ENCODE data around the gene TMEM150A. TPM values are rescaled to one million over a fixed set of nuclear protein-coding genes. Genes with fewer than 3 reads are reported as not detected.

TMEM150A gene
- total and polyA plus RNA-seq, 2 of the 13 experiments (the other 11 are each of a cell fraction or from before 2014, with no cell fraction given), result 30.1 to 70.4 TPM

DNA sequence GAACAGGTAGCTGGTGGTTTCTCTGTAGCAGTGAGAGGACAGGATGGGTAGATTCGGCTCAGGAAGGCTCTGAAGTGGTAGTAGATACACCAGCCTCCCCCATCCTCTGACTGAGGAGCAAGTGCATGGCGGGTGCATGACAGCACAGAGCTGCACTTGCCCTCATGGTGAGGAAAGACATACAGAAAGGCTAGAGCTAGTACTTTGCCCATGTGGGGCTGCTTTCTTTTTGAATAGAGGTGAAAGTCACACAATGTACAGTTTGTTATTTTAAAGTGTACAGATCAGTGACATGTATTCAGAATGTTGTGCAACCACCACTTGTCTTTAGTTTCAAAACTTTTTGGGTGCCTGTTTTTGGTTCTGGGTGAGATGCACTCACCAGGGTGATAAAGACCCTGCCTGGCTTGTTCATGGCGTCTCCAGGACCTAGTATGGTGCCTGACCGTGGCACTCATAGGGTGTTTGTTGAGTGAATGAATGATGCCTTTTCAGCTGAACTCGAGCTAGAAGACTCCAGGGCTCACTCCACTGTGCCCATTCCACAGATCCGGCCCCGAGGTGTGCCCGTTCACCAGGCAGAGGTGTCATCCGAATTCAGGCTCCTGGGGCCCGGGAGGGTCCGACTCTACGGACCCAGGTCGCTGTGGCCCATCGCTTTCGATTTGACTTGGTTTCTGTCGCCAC lies 18.7 kb downstream of the TMEM150A start (continued):
- TF ChIP-seq, protein P1, sequence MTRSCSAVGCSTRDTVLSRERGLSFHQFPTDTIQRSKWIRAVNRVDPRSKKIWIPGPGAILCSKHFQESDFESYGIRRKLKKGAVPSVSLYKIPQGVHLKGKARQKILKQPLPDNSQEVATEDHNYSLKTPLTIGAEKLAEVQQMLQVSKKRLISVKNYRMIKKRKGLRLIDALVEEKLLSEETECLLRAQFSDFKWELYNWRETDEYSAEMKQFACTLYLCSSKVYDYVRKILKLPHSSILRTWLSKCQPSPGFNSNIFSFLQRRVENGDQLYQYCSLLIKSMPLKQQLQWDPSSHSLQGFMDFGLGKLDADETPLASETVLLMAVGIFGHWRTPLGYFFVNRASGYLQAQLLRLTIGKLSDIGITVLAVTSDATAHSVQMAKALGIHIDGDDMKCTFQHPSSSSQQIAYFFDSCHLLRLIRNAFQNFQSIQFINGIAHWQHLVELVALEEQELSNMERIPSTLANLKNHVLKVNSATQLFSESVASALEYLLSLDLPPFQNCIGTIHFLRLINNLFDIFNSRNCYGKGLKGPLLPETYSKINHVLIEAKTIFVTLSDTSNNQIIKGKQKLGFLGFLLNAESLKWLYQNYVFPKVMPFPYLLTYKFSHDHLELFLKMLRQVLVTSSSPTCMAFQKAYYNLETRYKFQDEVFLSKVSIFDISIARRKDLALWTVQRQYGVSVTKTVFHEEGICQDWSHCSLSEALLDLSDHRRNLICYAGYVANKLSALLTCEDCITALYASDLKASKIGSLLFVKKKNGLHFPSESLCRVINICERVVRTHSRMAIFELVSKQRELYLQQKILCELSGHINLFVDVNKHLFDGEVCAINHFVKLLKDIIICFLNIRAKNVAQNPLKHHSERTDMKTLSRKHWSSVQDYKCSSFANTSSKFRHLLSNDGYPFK (CRISPR knock-in tag; IDR thresholded peaks at IDR 0.05; ENCODE audit: borderline replicate concordance), result no peak
- TF ChIP-seq ZNF790 (CRISPR knock-in tag; IDR thresholded peaks at IDR 0.05; ENCODE audit: borderline replicate concordance) (no peak), ZFX (CRISPR knock-in tag; IDR thresholded peaks at IDR 0.05; ENCODE audit: low read depth) (no peak), FOXJ3 (CRISPR knock-in tag; IDR thresholded peaks at IDR 0.05; ENCODE audit: borderline replicate concordance) (0 out of 2 replicates have a peak, but pooled peaks have one; percentile 32), MTF2 (CRISPR knock-in tag; IDR thresholded peaks at IDR 0.05; ENCODE audit: borderline replicate concordance) (no peak), ZNF552 (CRISPR knock-in tag; IDR thresholded peaks at IDR 0.05; ENCODE audit: borderline replicate concordance) (no peak), SAP130 (CRISPR knock-in tag; IDR thresholded peaks at IDR 0.05; ENCODE audit: low read depth) (peak; percentile 76), ZNF839 (CRISPR knock-in tag; IDR thresholded peaks at IDR 0.05; ENCODE audit: borderline replicate concordance) (no peak), KLF11 (CRISPR knock-in tag; IDR thresholded peaks at IDR 0.05) (no peak), ZNF143 (CRISPR knock-in tag; IDR thresholded peaks at IDR 0.05) (peak; percentile 52; the same call in 1 of the 2 replicates), RFX5 (IDR thresholded peaks at IDR 0.05; ENCODE audit: low read depth, low read length) (no peak), ZNF451 (CRISPR knock-in tag; IDR thresholded peaks at IDR 0.05) (no peak), CBFB (CRISPR knock-in tag; IDR thresholded peaks at IDR 0.05) (no peak), RARA (CRISPR knock-in tag; IDR thresholded peaks at IDR 0.05) (0 out of 2 replicates have a peak, but pooled peaks have one; percentile 8), HNF4G (IDR thresholded peaks at IDR 0.05; ENCODE audit: borderline replicate concordance, low read depth, low read length) (peak; percentile 36; the same call in 1 of the 2 replicates), HNF4G (CRISPR knock-in tag; IDR thresholded peaks at IDR 0.05; ENCODE audit: borderline replicate concordance, low read depth) (no peak), ZNF768 (CRISPR knock-in tag; IDR thresholded peaks at IDR 0.05) (no peak)
- TF ChIP-seq, protein P2, sequence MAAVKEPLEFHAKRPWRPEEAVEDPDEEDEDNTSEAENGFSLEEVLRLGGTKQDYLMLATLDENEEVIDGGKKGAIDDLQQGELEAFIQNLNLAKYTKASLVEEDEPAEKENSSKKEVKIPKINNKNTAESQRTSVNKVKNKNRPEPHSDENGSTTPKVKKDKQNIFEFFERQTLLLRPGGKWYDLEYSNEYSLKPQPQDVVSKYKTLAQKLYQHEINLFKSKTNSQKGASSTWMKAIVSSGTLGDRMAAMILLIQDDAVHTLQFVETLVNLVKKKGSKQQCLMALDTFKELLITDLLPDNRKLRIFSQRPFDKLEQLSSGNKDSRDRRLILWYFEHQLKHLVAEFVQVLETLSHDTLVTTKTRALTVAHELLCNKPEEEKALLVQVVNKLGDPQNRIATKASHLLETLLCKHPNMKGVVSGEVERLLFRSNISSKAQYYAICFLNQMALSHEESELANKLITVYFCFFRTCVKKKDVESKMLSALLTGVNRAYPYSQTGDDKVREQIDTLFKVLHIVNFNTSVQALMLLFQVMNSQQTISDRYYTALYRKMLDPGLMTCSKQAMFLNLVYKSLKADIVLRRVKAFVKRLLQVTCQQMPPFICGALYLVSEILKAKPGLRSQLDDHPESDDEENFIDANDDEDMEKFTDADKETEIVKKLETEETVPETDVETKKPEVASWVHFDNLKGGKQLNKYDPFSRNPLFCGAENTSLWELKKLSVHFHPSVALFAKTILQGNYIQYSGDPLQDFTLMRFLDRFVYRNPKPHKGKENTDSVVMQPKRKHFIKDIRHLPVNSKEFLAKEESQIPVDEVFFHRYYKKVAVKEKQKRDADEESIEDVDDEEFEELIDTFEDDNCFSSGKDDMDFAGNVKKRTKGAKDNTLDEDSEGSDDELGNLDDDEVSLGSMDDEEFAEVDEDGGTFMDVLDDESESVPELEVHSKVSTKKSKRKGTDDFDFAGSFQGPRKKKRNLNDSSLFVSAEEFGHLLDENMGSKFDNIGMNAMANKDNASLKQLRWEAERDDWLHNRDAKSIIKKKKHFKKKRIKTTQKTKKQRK (IDR thresholded peaks at IDR 0.05; ENCODE audit: low read length), result no peak
- TF ChIP-seq, protein P3, sequence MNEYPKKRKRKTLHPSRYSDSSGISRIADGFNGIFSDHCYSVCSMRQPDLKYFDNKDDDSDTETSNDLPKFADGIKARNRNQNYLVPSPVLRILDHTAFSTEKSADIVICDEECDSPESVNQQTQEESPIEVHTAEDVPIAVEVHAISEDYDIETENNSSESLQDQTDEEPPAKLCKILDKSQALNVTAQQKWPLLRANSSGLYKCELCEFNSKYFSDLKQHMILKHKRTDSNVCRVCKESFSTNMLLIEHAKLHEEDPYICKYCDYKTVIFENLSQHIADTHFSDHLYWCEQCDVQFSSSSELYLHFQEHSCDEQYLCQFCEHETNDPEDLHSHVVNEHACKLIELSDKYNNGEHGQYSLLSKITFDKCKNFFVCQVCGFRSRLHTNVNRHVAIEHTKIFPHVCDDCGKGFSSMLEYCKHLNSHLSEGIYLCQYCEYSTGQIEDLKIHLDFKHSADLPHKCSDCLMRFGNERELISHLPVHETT (CRISPR knock-in tag; conservative IDR thresholded peaks at IDR 0.05), result no peak
- TF ChIP-seq, protein P4, sequence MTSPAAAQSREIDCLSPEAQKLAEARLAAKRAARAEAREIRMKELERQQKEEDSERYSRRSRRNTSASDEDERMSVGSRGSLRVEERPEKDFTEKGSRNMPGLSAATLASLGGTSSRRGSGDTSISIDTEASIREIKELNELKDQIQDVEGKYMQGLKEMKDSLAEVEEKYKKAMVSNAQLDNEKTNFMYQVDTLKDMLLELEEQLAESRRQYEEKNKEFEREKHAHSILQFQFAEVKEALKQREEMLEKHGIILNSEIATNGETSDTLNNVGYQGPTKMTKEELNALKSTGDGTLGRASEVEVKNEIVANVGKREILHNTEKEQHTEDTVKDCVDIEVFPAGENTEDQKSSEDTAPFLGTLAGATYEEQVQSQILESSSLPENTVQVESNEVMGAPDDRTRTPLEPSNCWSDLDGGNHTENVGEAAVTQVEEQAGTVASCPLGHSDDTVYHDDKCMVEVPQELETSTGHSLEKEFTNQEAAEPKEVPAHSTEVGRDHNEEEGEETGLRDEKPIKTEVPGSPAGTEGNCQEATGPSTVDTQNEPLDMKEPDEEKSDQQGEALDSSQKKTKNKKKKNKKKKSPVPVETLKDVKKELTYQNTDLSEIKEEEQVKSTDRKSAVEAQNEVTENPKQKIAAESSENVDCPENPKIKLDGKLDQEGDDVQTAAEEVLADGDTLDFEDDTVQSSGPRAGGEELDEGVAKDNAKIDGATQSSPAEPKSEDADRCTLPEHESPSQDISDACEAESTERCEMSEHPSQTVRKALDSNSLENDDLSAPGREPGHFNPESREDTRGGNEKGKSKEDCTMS (CRISPR knock-in tag; conservative IDR thresholded peaks at IDR 0.05), result no peak
